NCI-H69 (cell line): ENCODE results near the gene NLRP4.
A peak's percentile ranks its signal among the peaks of the same experiment; 100 is the strongest.

Source experiments
- DNase-seq: peaks from one replicate; lab custom pipeline; 2025; lab: John Stamatoyannopoulos, UW

NLRP4 gene

GRCh38 chr19:55836340-55836739 is at the start of gene NLRP4:
NLRP4 (plus strand) TSS chr19:55836540; CDS start chr19:55852081, 15,541 bp downstream.
- DNase-seq = no peak

DNA sequence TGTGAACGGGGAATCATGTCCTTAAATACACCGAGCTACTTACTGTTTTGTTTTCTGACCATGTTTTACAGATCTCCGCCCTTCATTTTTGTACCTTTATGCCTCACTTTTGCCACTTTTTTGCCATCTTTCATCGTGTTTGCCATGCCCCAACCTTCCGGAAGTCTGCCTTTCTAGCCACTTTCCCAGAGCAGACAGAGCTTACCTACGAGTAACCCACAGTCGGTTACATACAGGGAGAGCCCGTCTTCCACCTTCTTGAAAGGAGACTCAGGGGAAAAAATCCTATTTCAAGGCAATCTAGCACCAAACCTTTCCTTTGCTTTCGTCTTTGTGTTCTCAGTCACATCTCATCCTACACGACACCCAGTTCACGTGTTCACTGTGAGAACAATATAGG is 41.3 kb upstream of the NLRP4 start:
- DNase-seq = no peak

DNA sequence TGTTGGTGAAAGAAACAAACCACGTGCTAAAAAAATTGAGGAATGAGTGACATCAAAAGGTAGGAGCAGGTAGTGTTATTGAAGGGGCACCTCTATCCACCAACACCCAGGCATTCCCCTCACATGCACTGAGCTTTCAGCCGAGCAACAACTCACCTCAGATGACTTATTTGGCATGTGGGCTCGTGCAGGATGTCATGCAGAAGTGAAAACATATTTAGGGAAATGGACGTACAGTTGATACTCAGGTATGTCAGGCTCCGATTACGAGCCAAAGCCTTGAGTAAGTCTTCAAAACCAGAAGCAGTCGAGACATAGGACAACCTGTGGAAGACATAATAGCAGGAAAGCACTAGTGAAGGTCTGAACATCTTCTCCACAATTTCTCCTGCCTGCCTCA is 34.9 kb upstream of the NLRP4 start:
- DNase-seq = no peak

GRCh38 chr19:55802281-55802680 is 34.1 kb upstream of the NLRP4 start:
- DNase-seq = no peak

GRCh38 chr19:55809381-55810058 is 26.8 kb upstream of the NLRP4 start:
- DNase-seq = peak; percentile 84

- no peak for DNase-seq
These were observed 25.0 kb upstream of the NLRP4 start for GRCh38 chr19:55811340-55811739.

DNA sequence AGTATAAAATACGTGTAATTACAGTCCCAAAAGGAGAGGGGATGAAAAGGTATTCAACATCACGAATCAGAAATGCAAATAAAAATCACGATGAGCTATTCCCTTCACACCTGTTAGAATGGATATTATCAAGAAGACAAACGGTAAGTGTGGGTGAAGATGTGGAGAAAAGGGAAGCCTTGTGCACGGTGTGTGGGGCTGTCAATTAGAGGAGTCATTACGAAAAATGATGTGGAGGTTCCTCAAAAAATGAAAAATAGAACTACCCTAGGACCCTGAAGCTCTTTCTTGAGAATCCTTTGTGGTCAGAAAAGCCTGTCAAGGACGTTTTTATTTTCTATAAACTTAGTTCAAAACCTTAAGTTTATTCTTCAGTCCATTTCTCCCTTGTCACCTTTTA is 23.9 kb upstream of the NLRP4 start:
- DNase-seq = no peak

GRCh38 chr19:55813906-55814305 is 22.4 kb upstream of the NLRP4 start:
- no peak for DNase-seq

- DNase-seq = no peak
These were observed 16.3 kb upstream of the NLRP4 start for GRCh38 chr19:55820037-55820436.

DNA sequence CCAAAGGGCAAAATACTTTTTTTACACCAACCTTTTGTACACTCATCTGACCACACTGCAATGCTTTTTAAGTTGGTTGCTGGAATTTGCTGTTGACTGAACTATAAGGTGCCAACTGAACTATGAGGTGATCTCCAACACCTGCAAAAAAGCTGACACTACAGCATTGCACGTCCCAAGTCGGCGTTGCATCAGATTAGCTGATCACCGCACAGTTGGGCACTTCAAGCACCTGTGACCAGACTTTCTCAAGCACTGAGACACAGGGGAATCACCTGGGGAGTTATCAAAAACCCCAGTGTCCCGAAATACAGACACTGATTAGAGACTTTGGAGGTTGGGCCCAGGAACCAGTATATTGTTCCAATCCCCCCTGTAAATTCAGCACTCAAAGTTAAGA is 5.7 kb upstream of the NLRP4 start:
- no peak for DNase-seq

DNA sequence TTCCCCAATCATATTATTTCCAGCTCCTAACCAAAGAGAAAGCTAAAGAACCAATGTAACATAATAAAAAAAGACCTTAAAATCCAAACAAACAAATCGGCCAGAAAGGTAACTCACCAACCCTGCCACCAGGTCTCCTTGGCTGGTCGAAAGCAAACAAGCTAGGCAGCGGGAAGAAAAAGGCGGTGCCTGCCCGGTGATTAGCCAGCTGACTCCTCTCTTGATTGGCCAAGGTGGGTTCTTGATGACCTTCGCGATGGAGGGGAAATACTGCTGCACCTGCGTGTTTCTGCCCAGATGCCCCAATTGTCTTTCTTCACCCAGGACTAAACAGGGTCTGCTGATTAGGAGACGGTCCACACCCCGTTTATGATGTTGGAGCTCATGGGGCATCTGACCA is 4.5 kb upstream of the NLRP4 start, which contains the start of gene NLRP11:
Gene NLRP11, minus strand, starts transcription at position 154 of the 400 bp plus-strand sequence. CDS start 13,825 bp downstream, outside the sequence.
- DNase-seq = no peak

DNA sequence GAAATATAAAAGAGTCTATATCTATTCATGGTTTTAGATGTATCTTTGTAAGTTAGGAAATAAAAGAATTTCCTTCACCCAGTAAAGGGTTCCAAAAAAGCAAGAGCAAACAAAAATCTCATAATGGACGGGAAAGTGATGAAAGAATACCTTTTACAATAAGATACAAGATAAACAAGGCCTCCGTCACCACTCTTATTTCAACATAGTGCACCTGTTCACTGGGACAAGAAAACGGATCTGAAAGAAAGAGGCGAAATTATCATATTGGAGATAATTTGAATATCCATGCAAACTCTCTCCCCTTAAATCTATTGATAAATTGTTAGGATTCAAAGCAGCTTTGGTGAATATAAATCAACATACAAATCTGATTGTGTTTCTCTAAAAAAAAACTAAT is 3.7 kb upstream of the NLRP4 start:
- DNase-seq = no peak

- no peak for DNase-seq
These were observed 1.9 kb downstream of the NLRP4 start for GRCh38 chr19:55838251-55838650.

- DNase-seq = no peak
These were observed 2.6 kb downstream of the NLRP4 start for GRCh38 chr19:55838906-55839305.

DNA sequence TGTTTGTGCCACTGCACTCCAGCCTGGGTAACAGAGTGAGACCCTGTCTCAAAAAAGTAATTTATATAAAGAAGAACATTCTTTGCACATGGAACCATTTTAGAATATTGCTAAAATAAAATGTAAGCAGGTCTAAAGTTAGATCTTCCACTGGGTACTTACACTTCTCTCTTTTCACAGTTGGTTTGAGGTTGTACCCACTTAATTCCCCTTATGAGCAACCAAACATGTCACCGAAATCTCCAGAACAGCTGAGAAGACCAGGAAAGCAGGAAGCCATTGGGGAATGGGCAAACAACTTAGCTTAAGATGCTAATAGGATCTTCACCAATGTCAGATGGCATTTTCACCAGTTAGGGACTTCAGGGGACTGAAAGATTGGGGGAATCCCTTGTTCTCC is 18.8 kb downstream of the NLRP4 start:
- no peak for DNase-seq

DNA sequence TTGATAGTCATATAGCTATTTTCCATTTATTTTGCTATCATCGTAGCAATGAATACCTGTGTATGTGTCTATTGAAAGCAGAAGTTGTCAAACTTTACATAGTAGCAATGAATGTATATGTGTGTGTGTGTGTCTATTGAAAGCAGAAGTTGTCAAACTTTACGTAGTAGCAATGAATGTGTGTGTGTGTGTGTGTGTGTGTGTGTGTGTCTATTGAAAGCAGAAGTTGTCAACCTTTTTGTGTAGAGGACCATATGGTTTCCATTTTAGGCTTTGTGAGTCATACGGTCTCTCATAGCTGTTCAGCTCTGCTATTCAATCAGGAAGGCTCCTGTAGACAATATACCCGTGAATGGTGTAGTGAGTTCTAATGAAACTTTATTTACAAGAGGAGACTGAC is 20.8 kb downstream of the NLRP4 start:
- no peak for DNase-seq

DNA sequence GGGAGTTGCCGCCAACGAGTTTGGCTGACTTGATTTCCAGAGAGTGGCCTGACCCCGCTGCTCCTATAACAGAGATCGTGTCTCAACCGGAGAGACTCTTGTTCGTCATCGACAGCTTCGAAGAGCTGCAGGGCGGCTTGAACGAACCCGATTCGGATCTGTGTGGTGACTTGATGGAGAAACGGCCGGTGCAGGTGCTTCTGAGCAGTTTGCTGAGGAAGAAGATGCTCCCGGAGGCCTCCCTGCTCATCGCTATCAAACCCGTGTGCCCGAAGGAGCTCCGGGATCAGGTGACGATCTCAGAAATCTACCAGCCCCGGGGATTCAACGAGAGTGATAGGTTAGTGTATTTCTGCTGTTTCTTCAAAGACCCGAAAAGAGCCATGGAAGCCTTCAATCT is 21.6 kb downstream of the NLRP4 start:
- DNase-seq = no peak

GRCh38 chr19:55858401-55858800 is 22.1 kb downstream of the NLRP4 start:
- DNase-seq = no peak

- no peak for DNase-seq
These were observed 22.6 kb downstream of the NLRP4 start for GRCh38 chr19:55858969-55859368.

DNA sequence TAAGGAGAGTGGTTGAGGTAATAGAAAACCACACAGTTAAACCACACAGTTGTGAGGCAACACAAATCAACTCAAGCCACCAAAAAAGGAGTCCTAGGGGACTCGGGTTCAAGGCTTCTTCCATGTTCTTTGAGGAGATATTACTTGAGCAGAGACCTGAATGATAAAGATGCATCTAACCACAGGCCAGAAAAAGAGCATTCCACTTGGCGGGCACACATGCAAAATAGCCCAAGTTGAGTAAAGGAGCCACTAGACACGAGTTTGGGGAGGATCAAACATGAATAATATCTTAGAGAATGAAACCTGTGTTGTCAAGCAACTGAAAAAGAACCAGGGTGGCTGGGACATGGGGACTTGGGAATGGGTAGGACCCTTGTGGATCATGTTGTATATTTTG is 30.2 kb downstream of the NLRP4 start:
- DNase-seq = no peak

GRCh38 chr19:55867101-55867500 is 30.8 kb downstream of the NLRP4 start:
- no peak for DNase-seq

GRCh38 chr19:55870736-55871135 is 34.4 kb downstream of the NLRP4 start:
- DNase-seq = no peak

DNA sequence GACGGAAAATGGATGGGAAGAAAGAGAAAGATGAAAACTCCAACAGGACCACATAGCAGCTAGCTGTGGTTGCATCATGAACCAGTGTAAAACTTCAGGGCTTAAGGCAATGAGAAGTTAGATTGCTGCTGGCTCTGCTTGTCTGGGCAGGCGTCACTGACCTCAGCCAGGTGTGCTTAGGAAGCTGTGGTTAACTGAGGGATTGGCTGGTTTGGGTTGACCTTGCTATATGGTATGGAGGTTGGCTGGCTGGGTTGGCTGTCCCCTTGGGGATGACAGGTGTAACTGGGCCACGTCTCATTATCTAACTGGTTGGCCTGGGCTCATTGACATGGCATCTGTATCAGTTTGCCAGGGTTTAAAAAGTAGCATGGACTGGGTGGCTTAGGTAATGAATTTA is 40.9 kb downstream of the NLRP4 start:
- no peak for DNase-seq

GRCh38 chr19:55882626-55883025 is 46.3 kb downstream of the NLRP4 start:
- no peak for DNase-seq
